ENCODE data around the gene CLEC2B.

GRCh38 chr12:9866860-9867269 lies 2.3 kb downstream of the CLEC2B start:
- TF ChIP-seq EZH2 (IDR thresholded peaks at IDR 0.05; ENCODE audit: borderline replicate concordance, low read depth, low read length, severe bottlenecking) (no peak), CTCF (IDR thresholded peaks at IDR 0.05; ENCODE audit: borderline replicate concordance, extremely low read depth, low read length, poor library complexity, severe bottlenecking) (no peak)
